Ishikawa (cell line): Measurements from ENCODE around the gene RICTOR.

Experiments used
- CEBPB ChIP-seq: IDR thresholded peaks from 2 replicates; pipeline ENCODE4 v1.6.1; 2012
- CREB1 ChIP-seq: IDR thresholded peaks from 2 replicates; pipeline ENCODE4 v1.6.1; 2012; ENCODE audit warnings: low read depth
- EP300 ChIP-seq: IDR thresholded peaks from 2 replicates; pipeline ENCODE4 v1.6.1; 2012; ENCODE audit warnings: borderline replicate concordance
- FOXM1 ChIP-seq: IDR thresholded peaks from 2 replicates; pipeline ENCODE4 v1.6.1; 2012; ENCODE audit warnings: low read depth, borderline replicate concordance
- RAD21 ChIP-seq: IDR thresholded peaks from 2 replicates; pipeline ENCODE4 v1.6.1; 2012; ENCODE audit warnings: low read depth
- TAF1 ChIP-seq: IDR thresholded peaks from 2 replicates; pipeline ENCODE4 v1.6.1; 2012; ENCODE audit warnings: low read depth, mild to moderate bottlenecking
- TCF12 ChIP-seq: IDR thresholded peaks from 2 replicates; pipeline ENCODE4 v1.6.1; 2012; ENCODE audit warnings: low read depth
- TEAD4 ChIP-seq: IDR thresholded peaks from 2 replicates; pipeline ENCODE4 v1.6.1; 2012
- YY1 ChIP-seq: IDR thresholded peaks from 2 replicates; pipeline ENCODE4 v1.6.1; 2012; ENCODE audit warnings: low read depth
- ZBTB7A ChIP-seq: IDR thresholded peaks from 2 replicates; pipeline ENCODE4 v1.6.1; 2012; ENCODE audit warnings: low read depth
- TF ChIP-seq, protein P1 (sequence below): IDR thresholded peaks from 2 replicates; pipeline ENCODE4 v1.6.1; 2012; ENCODE audit warnings: low read depth, mild to moderate bottlenecking
- TF ChIP-seq, protein P2 (sequence below): IDR thresholded peaks from 2 replicates; pipeline ENCODE4 v1.6.1; 2012
- TF ChIP-seq, protein P3 (sequence below): IDR thresholded peaks from 2 replicates; pipeline ENCODE4 v1.6.1; 2012

DNA sequence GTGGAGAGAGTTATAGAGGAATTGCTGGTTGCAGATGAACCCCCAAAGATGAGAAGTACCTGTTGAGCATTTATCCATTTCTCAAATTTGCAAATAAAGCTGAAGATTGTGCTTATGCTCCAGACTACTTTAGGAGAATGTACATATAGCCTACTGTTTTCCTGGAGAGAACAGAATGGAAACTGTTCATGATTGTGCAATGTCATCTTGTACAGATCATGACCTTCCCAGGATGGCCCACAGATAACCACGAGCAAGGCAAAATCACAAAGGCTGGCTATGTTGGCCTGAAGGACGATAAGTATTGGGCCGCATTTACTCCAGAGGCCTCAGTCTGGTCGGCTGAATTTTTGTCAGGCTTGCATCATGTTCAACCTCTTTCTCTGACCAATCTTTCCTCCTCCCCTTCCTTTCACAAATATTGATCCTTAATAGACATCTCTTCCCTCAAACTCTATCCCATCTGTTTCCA is 28.5 kb upstream of the RICTOR start:
- TF ChIP-seq TAF1 (no peak), CEBPB (no peak), EP300 (no peak), FOXM1 (no peak), RAD21 (no peak), TCF12 (no peak), TEAD4 (no peak), CREB1 (no peak), ZBTB7A (no peak), YY1 (no peak)
- TF ChIP-seq, protein P1, sequence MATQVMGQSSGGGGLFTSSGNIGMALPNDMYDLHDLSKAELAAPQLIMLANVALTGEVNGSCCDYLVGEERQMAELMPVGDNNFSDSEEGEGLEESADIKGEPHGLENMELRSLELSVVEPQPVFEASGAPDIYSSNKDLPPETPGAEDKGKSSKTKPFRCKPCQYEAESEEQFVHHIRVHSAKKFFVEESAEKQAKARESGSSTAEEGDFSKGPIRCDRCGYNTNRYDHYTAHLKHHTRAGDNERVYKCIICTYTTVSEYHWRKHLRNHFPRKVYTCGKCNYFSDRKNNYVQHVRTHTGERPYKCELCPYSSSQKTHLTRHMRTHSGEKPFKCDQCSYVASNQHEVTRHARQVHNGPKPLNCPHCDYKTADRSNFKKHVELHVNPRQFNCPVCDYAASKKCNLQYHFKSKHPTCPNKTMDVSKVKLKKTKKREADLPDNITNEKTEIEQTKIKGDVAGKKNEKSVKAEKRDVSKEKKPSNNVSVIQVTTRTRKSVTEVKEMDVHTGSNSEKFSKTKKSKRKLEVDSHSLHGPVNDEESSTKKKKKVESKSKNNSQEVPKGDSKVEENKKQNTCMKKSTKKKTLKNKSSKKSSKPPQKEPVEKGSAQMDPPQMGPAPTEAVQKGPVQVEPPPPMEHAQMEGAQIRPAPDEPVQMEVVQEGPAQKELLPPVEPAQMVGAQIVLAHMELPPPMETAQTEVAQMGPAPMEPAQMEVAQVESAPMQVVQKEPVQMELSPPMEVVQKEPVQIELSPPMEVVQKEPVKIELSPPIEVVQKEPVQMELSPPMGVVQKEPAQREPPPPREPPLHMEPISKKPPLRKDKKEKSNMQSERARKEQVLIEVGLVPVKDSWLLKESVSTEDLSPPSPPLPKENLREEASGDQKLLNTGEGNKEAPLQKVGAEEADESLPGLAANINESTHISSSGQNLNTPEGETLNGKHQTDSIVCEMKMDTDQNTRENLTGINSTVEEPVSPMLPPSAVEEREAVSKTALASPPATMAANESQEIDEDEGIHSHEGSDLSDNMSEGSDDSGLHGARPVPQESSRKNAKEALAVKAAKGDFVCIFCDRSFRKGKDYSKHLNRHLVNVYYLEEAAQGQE: no peak
- TF ChIP-seq, protein P2, sequence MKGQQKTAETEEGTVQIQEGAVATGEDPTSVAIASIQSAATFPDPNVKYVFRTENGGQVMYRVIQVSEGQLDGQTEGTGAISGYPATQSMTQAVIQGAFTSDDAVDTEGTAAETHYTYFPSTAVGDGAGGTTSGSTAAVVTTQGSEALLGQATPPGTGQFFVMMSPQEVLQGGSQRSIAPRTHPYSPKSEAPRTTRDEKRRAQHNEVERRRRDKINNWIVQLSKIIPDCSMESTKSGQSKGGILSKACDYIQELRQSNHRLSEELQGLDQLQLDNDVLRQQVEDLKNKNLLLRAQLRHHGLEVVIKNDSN: no peak
- TF ChIP-seq, protein P3, sequence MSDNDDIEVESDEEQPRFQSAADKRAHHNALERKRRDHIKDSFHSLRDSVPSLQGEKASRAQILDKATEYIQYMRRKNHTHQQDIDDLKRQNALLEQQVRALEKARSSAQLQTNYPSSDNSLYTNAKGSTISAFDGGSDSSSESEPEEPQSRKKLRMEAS: no peak
